Transverse colon (tissue), 4 donors: ENCODE results near the gene WNK2.

Experiments used
- CTCF ChIP-seq, 5 experiments: fragments of 200-600 bp in 3 of 5; fragments of 450-650 bp in 2 of 5; sonication (generic) in 3 of 5; IDR thresholded peaks; 1 replicate in 2 of 5; 2 replicates in 3 of 5; pipeline ENCODE4 v1.5.1; 2016 to 2017; ENCODE audit warnings: antibody characterized with exemption in 5 of 5, inconsistent platforms in 3 of 5, mild to moderate bottlenecking in 2 of 5, moderate library complexity in 1 of 5
- EP300 ChIP-seq: sonication (generic); formaldehyde crosslinking; IDR thresholded peaks from one replicate; pipeline ENCODE4 v1.6.1; 2017; ENCODE audit warnings: antibody characterized with exemption, low read depth
- POLR2A ChIP-seq: fragments of 450-650 bp; IDR thresholded peaks from one replicate; pipeline ENCODE4 v1.6.1; 2016; ENCODE audit warnings: antibody characterized with exemption, mild to moderate bottlenecking, moderate library complexity
- POLR2AphosphoS5 ChIP-seq, 3 donors: sonication (generic); formaldehyde crosslinking; IDR thresholded peaks; one replicate each; pipeline ENCODE4 v1.6.1; 2016; ENCODE audit warnings: antibody characterized with exemption in 3 of 3

GRCh38 chr9:93306579-93307091 is 122.7 kb downstream of the WNK2 start:
- TF ChIP-seq POLR2A (no peak), CTCF (IDR thresholded peaks at IDR 0.05) (no peak), POLR2AphosphoS5 (IDR thresholded peaks at IDR 0.05) (no peak), EP300 (no peak)
